GM18505 (cell line): ENCODE measurements around the gene WDR35.
"Not testable (repeated sequence)": the region's sequence is repeated elsewhere in the genome, so short reads cannot be mapped to it uniquely, and the experiment has no call there.

Experiments
- ATAC-seq: cut with Tn5 transposase; IDR thresholded peaks from one replicate; pipeline ENCODE4 v1.9.1; 2021; ENCODE audit not compliant: unreplicated experiment
- POLR2A ChIP-seq: IDR thresholded peaks from 4 replicates; pipeline ENCODE4 v1.6.1; 2011; ENCODE audit warnings: borderline replicate concordance; ENCODE audit not compliant: insufficient read depth, insufficient read length; ENCODE audit errors: extremely low read depth

The WDR35 gene

DNA sequence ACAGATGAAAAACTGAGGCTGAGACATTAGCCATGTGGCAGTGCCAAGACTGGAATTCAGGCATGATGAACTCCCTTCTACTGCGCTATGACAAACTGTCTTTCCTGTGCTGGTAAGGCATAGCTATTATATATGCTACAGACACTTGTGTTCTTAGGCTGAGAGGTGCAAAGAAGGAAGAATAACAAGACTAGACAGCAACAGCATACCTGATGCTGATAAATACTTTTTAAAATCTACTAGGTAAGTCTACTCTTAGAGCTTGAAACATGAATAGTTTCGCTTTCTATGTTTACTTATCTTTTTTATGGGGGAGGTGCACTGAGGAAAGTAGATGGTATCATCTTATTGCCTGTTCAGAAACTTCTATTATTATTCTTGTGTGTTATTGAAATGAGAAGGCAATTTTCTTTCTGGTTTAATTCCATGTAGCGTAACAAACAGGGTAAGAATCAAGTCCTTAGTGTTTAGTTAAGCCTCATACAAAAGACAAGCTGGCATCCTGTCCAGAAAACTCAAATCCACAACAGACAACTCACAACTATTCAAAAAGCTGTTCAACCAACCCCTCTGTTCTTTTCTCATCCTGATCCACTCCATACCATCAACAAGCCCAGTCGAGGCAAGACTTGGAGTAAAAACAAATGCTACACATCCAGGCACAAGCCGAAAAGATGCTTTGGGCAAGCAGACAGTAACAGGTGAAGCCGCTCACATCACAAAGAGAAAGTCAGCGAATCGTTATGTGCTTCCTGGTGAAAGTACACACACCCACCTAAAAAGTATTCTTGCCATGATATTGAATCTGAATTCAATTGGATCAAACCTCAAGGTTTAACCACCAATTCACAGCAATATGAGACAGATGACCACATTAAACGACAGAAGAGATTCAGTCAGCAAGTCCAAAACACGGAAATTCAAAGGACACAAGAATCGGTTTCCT, 89.6 kb downstream of the WDR35 start:
- no peak for TF ChIP-seq POLR2A
- no peak for ATAC-seq

DNA sequence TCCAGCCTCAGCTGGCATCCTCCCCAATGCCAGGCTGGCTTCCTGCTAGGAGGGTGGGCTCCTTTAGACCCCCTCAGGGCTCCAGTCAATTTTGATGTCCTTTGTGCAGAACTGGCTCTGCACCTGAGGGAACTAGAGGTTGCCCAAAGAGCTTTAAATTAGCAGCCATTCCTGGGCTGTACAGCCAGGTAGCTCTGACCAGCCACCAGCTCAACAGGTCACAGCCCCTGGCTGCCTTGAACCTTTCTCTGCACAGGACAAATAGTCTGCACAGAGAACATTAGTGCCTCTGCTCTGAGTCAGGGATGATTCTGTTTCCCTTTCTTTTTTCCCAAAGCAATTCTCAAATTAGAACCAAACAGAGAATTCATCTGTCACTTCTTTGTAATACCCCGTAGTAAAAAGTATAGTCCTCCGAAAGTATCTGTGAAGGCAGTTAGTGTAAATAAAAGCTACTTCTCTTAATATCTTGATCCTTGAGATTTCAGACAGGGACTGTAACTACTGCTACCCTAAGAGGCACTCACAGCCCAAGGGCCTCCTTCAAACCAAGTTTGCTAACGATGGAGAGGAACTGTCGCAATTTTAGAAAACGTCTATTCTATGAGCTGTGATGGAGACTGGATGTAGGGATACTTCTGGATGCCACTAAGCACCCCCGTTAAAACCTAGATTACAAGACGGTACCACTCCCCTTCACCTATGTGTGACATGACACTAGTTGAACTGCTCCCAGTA, 91.1 kb downstream of the WDR35 start:
- no peak for TF ChIP-seq POLR2A
- no peak for ATAC-seq

- no peak for ATAC-seq
- no peak for TF ChIP-seq POLR2A
Observed at GRCh38 chr2:19897623-19898245, 92.2 kb downstream of the WDR35 start.

DNA sequence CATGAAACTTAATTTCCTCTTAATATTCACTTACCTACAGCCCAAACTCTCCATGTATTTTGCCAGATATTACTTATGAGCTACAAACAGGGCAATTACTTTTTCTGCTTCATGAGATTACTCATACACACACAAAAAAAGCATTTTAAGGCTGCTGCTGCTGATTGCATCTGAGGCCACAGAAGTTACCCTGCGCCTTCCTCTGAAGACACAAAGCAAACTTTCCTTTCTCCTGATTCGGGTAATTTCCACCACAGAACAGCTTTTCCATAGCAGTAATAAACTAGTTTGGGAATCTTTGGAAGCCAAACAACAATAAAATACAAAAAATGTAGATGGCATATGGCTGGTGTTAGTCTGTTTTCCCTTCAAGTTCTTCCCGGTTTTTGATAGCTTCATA, 94.4 kb downstream of the WDR35 start:
- no peak for ATAC-seq

GRCh38 chr2:19894134-19894792, 95.6 kb downstream of the WDR35 start:
- peak; percentile 24 for ATAC-seq
- TF ChIP-seq POLR2A, result no peak

More for the DNA sequence above, 94.4 kb downstream of the WDR35 start:
- no peak for TF ChIP-seq POLR2A

DNA sequence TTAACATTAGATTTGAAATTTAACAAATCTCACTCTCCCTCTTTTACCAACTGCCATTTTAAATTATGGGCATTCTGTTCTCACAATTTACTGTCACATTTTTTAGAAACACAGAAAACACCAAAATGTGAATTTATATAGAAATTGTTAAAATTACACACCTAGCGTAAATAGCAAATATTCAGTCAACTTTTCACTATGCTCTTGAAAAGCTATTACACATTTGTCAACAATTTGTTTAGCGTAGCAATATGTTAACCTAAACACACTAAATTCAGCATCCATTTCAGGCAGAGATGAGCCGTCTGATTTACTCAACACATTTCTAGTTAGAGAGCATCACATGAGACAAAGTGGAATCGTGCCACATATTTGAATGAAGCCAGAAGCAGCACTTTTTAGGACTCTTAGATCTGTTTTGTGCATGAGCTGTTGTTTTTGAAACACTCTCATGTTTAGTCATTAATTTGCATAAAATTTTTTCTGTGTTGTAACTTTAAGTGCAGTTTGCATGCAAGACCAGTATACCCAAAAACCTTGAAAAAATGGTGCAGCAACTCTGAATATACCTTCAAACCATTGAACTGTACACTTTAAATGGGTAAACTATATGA, 96.3 kb downstream of the WDR35 start:
- peak; percentile 68 for ATAC-seq
- no peak for TF ChIP-seq POLR2A

DNA sequence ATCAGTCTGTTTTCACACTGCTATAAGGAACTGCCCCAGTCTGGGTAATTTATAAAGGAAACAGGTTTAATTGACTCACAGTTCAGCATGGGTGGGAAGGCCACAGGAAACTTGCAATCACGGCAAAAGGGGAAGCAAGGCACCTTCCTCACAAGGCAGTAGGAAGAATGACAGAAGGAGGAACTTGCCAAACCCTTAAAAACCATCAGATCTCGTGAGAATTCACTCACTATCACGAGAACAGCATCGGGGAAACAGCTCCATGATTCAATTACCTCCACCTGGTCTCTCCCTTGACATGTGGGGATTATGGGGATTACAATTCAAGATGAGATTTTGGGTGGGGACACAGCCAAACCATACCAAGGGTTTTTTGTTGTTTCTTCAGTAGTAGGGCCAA, 97.9 kb downstream of the WDR35 start:
- not testable (repeated sequence) for ATAC-seq

GRCh38 chr2:19890104-19890503, 99.8 kb downstream of the WDR35 start:
- no peak for TF ChIP-seq POLR2A
- ATAC-seq, result no peak

- ATAC-seq, result no peak
- TF ChIP-seq POLR2A, result no peak
Observed at GRCh38 chr2:19888831-19889230, 101.1 kb downstream of the WDR35 start.

DNA sequence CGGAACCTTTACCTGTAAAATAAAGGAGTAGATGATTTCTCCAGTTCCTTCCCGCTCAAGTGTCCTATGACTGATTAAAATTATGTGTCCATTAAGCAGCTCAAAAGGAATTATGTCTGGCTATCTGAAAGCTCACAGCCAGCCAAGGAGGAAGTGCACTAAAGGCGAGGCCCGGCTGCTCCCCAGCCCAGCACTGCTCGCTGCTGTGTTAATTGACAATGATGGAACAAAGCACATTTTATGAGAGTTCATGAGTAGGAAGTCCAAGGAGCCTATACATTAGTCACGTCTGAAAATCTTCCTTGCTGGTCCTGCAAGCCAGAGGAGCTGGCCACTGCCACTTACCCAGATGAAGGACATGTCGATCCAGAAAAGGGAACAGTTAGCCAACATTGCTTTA, 102.4 kb downstream of the WDR35 start:
- ATAC-seq, result no peak
- no peak for TF ChIP-seq POLR2A

DNA sequence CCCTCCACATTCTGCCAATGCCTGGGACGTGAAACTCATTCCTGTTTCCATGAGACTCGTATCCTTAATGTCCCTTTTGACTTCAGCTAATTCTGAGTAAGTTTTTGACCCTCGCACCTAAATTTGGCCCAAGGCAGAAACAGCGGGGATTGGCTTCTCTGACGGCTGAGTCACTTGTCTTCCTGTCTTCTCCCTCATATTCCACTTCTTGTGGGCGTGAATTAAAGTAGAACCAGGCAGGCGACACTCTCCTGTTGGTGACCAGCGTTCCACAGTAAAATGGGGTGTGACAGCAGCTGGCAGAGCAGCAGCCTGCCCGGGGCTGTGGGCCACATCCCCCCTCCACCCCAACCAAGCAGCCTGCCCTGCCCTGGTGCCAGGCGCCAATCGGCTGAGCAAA, 103.6 kb downstream of the WDR35 start:
- no peak for ATAC-seq
- no peak for TF ChIP-seq POLR2A

DNA sequence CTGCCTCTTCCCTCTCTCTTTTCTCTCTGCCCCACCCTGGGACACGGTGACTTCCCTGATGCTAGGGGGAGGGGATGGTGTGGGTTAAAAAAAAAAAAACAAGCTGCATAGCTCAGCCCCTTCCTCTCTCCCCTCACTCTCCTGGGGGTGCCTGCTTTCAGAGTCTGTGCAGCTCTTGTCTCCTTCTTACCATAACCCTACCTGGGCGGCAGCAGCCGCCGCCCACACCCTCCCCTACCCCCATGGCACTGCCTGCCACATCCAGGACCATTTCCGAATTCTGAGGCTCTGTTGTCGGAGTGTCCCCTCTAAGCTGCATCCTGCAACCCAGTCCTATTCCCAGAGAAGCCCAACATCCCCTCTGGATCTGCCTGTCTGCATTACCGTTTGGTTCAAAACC, 104.1 kb downstream of the WDR35 start:
- no peak for ATAC-seq
- TF ChIP-seq POLR2A, result no peak
